GOT3 (cell line): ENCODE measurements around the gene ILK.
A peak's percentile ranks its signal among the peaks of the same experiment; 100 is the strongest.

Source experiments
- DNase-seq: peaks from one replicate; lab custom pipeline; 2025; ENCODE audit warnings: mixed read lengths; lab: John Stamatoyannopoulos, UW

Gene ILK

DNA sequence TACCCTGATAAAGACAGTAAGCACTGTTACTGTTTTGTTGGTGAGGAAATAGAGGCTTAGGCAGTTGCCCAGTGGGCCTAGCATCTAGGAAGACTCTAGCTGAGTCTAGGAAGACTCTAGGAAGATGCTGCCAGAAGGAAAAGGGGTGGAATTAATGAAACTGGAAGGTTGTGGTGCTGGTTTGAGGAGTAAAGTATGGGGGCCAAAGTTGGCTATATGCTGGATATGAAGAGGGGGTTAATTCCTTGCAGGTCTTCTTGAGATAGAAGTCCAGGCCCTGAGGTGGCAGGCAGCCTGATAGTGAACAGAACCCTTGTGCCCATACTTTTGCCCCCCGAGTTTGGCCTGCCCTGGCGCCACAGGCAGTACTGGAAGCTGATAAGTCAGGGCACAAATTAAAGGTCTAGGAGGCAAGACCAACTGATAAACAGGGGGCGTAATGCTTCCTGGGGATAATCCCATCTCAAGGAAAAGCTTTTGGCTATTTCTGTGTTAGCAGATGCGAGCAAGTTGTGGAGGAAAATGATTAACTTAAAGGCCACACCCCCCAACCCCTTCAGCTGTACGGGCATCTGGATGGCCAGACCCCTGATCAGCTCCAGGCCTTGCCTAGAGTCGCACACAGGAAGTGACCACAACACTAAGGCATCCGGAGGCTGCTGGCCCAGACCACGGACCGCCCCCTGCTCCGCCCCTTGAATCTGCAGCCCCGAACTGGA lies 3.1 kb downstream of the ILK start:
- DNase-seq, result no peak

DNA sequence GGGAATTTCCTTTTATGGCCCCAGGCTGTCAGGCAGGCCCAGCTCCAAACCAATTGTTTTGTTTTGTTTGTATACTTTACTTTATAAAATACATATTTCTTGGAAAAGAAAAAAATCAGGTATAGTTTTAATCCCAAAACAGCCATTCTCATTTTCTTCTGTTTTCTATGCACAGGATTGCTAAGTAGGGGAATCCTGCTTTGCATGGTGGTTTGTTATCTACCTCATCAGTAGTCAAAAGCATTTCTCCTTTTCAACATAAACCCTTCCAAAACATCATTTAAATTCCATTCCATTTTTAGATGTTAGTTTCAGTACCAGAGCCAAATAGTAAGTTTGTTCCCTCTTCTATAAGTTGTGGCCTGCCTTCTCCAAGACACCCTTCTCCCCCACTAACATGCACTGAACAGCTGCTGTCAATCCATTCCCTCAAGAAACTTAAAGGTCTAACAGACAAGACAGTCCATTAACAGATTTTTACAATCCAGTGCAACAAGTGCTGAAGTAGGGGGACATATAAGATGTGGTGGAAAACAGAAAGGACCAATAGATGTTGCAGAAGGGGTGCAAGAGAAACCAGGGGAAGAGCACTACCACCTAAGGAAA lies 3.7 kb downstream of the ILK start:
- no peak for DNase-seq

DNA sequence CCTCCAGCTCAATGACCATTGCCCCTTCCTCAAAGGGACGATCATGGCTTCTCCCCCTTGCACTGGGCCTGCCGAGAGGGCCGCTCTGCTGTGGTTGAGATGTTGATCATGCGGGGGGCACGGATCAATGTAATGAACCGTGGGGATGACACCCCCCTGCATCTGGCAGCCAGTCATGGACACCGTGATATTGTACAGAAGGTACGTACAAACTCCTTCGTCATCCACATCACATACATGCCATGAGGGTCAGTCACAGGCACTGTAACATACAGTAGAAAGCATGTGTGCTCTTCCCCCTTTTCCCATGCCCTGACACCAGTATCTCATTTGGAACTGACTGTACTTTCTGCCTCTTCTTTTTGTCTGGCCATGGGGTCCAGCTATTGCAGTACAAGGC lies 4.4 kb downstream of the ILK start:
- DNase-seq, result no peak

DNA sequence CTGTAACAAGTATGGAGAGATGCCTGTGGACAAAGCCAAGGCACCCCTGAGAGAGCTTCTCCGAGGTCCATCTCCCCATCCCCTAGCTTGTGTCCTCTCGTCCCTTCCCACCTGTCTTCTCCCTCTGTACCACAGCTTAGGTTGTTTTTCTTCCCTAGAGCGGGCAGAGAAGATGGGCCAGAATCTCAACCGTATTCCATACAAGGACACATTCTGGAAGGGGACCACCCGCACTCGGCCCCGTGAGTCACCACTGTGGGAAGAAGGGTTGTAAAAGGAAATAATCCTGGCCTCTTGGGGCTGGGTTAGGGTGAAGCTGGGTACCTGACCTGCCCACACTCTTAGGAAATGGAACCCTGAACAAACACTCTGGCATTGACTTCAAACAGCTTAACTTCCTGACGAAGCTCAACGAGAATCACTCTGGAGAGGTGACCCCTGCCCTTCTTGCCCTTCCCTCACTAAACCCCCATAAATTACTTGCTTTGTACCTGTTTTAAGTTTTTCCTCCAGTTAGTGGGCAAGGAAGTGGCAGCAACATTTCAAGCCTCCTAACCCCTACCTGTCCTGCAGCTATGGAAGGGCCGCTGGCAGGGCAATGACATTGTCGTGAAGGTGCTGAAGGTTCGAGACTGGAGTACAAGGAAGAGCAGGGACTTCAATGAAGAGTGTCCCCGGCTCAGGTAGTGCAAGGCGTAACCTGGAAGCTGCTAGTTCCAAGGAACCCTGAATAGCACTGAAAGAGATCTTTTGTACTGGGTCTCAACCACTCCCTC lies 5.3 kb downstream of the ILK start:
- no peak for DNase-seq

DNA sequence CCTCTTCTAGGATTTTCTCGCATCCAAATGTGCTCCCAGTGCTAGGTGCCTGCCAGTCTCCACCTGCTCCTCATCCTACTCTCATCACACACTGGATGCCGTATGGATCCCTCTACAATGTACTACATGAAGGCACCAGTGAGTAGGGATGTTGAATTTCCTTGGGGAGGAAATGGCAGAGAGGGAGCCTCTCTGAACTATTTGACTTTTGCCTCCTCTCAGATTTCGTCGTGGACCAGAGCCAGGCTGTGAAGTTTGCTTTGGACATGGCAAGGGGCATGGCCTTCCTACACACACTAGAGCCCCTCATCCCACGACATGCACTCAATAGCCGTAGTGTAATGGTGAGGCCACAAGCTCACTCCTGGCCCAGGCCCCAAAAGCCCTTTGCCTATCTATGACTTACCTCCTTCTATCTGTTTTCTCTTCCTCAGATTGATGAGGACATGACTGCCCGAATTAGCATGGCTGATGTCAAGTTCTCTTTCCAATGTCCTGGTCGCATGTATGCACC lies 6.0 kb downstream of the ILK start:
- no peak for DNase-seq

DNA sequence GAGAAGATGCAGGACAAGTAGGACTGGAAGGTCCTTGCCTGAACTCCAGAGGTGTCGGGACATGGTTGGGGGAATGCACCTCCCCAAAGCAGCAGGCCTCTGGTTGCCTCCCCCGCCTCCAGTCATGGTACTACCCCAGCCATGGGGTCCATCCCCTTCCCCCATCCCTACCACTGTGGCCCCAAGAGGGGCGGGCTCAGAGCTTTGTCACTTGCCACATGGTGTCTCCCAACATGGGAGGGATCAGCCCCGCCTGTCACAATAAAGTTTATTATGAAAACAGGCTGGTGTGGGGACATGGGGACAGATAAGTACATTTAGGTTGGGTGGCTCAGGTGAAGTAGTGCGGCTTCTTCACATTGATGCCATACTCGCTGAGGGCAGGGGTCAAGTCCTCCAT lies 7.0 kb downstream of the ILK start:
- no peak for DNase-seq

DNA sequence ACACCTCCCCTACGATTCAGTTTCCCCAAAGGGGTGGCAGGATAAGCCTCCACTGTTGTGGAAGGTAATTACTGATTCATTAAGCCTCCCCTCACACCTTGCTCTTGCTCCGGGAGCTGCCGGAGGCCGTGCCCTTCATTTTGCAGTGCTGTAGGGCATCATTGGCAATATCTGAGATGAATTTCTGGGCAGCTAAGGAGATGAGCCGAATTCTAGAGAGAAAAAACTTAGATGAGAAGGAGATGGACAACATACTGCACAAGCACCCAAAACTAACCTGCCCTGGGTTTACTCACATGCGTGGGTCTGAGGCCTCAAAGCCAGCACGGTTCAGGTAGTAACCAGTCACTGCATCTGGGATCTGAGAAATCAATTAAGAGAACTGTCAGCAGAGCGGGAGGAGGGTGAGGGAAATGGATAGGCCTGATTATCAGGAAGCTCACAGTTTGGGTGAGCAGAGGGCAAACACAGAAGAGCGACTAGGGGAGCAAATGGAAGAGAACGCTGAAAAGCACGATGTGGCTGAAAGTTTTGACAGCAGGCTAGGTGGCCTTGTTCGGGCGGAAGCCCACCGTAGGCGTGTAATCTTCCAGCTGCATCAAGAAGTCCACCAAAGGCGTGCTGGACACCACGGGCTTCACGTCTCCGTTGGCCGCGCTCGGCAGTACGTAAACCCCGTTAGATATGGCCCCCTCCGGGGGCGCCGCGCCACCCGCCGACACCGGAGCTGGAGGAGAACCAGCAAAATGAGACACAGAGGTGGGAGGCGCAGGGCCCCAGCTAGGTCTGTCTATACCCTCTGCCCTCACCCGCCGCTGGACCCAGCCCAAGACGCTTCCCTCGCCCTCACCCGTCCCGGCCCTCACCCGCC lies 7.8 kb downstream of the ILK start:
- DNase-seq, result no peak

DNA sequence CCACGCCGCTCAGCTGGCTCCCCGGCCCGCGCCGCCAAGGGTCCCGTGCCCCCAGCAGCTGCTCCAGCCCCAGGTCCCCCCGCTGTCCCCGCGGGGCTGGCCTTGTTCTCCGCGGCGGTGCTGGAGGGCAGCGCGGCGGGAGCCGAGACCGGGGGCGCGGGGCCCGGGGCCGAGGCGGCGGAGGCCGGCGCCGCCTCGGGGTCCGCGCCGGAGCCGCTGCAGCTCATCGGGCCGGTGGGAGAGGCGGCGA lies 8.3 kb downstream of the ILK start:
- DNase-seq, result no peak

DNA sequence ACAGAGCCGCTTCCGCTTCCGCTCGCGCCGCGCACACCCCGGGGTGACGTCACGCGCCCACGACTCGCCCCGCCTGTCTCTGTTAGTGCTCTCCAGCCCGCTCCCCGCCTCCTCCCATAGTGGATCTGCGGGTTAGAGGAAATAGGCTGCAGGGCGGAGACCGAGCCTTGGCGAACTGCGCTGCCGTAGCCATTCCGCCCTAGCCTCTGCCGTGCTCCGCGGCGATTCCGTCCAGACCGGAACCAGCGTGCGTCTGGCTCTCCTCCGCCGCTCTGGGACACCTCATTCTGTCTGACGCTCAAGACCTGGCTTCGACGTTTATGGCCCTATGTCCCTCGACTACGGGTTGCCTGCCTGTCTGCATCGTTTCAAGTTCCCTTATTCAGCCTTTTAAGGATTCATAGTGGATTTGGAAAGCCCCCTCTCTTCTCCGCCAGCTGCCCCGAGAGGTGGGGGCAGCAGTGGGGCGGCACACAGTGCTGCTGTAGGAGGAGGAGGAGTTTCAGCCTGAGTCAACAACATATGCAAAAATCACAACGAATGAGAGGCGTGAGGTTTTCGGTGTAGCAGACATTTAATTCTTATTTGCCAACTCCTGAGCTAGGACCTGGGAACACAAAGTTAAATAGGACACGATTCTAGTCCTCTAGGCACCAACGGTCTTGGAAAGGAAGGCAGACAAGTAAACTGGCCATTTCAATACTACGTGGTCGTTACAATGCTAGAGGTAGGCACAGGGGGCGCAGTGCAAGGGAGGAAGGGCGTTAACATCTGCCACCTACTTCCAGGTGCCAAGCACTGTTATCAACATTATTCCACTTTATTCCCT lies 8.9 kb downstream of the ILK start, which contains the start of gene TAF10:
TAF10 (minus strand) TSS at position 4 of the 829 bp plus-strand sequence. CDS start 27 bp downstream, outside the sequence.
- peak; percentile 40 for DNase-seq

DNA sequence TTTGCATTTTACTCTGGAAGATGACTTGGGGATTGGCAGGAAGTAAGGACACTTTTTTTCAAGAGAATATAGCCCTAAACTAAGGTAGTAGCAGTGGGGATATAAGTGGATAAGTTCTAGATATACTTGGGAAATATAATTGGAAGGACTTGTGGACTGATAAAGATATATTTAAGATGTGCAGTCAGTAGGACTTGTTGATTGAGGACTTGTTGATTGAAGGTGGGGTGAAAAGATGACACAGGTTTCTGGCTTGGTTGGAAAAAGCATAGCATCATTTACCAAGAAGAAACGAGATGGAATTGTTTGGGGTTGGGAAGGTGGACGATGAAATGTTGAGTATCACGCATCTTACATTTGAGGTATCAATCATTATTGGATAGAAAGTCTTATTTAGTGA lies 9.9 kb downstream of the ILK start:
- no peak for DNase-seq

DNA sequence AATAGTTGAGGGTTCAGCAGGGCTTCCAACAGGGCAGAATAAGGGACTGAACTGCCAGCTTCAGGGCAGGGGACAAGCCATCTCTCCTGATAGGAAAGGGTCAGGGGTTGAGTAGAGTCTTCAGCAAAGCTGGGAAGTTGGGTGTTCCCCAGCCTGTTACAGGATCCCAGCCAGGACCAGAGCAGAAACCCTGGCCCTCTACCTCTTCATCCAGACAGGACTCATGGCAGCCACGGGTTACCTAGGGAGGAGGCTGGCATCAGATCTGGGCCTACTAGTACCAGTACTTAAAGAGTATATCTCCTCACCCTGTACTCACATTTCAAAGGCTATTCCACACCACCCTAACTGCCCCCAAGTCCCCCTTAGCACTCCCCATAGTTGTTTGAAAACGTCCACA lies 10.9 kb downstream of the ILK start:
- no peak for DNase-seq

DNA sequence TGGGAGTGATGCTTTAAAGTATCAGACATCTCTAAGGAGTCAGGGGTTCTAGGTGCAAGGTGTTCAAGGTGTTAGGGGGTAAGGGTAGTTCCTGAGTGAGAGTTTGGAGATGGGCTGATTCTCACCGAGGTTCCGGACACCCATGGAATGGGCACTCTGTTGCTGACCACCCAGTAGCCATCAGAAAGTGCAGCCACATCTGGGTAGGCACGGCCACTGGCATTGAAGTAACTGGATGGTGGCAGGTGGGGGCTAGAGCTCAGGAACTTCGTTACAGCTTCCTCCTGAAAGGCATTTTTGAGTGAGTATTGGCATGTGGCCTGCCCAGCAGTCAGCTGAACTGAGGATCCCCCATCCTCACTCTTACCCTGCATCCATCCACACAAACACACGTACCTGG lies 11.5 kb downstream of the ILK start:
- DNase-seq, result no peak

DNA sequence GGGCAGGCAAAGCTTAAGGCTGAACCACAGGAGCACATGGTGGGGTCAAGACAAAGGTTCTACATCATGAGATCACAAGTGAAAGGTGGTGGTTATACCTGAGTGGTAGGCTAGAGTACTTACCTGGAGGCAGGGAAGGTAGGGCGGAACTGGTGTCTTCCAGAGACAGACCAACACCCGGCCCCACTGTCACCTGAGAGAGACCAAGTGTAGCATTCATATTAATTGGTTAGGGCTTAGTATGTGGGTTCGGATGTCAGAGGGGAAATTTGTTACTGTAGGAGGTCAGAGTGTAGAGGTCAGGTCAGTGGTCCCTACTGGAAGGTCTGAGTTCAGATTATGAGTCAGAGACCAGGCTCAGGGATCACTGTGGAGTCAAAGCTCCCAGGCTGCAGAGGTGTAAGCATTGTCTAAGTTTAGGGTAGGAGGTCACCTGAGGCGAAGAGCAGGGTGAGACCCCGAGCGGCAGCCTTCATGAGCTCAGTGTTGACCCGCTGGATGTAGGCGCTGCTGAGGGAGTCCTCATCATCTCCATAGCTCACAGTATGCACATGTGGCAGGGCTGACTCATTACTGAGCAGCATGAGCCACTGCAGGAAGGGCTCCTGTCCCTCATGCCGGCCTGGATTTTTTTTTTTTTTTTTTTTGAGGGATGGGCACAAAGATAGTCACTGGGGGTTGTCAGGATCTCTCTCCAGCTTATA lies 12.5 kb downstream of the ILK start:
- no peak for DNase-seq

DNA sequence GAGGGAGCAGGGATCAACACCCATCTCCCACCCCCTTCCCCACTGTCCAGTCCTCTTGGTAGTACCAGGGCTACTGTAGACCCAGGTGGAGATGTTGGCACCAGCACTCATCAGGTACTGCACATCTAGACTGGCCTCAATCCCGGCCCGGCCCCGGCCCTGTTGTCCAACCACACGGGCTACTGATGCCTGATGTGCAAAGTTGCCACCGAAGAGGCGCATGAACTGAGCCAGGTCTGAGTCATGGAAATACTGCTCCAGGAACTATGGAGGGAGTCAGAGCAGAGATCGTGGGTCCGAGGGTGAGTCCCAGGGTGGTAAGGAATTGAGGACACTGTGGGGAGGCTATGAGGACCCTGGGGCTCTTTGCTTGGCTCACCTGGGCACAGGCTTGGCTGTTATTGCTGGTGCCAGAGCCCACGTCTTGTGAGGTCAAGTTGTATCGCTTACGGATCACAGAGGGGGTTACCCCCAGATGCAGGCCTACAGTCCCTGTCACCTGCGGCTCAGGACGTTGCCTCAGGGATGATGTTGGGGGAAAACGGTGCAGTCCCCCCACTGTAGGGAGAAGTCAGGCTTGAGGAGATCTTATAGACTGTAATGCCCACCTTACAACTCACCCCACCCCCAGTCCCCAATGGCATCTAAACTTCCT lies 13.1 kb downstream of the ILK start:
- no peak for DNase-seq

DNA sequence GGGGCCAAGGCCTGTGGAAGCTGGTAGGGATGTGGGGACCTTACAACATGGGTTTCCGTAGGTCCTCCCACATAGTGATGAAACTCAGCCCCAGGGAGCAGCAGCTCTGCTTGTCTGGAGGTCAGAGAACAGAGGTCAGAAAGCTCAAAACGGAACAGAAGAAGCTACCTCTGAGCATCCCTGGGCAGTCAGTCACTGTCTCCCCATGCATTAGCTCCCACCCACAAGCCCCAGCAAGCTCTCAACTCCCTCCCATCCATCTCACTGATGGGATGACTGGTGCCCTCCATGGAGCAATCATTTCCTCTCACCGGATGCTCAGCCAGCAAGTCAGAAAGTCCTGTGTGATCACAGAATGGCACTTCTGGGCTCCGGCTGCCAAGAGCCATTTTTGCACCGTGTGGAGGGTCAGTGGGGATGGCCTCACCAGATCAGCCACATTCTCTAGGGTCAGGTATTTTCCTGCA lies 13.8 kb downstream of the ILK start:
- DNase-seq, result no peak

DNA sequence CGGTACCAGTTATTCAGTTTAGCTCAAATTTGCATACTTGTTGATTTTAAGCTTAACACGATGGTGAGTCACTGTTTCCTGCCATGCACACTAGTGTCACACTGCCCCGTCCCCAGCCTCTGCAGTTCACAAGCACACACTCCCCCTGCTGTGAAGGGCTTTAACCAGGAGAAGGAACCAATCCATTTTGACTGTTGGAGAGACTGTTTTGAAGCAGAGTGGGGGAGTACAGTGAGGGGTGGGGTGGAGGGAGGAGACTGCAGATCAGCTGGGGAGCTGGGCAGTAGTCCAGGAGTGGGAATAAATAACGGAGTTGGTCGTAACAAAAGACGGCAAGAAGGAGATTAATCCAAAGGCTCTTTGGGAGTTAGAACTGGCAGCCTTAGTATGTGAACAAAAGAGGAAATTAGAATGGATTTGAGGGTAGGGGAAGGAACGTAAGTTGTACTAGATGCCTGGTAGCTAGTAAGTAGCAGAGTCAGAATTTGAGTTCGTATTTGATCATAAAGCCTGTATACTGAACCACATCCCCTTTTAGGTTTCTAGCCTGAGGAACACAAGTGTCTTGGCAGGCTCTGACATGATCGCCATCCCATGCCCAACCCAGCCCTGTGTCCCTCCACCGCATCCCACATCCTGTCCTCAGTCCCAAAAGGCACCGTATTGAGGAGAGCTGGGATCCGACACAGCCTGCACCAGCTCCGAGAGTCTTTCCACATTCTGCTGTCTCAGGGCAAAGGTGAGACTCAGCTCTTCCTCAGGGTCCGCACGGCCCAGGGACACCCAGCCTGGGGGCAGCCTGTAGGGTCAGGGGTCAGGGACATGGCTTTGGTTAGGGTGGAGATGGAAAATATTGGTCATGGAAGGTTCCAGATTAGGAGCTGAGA lies 14.8 kb downstream of the ILK start:
- no peak for DNase-seq

DNA sequence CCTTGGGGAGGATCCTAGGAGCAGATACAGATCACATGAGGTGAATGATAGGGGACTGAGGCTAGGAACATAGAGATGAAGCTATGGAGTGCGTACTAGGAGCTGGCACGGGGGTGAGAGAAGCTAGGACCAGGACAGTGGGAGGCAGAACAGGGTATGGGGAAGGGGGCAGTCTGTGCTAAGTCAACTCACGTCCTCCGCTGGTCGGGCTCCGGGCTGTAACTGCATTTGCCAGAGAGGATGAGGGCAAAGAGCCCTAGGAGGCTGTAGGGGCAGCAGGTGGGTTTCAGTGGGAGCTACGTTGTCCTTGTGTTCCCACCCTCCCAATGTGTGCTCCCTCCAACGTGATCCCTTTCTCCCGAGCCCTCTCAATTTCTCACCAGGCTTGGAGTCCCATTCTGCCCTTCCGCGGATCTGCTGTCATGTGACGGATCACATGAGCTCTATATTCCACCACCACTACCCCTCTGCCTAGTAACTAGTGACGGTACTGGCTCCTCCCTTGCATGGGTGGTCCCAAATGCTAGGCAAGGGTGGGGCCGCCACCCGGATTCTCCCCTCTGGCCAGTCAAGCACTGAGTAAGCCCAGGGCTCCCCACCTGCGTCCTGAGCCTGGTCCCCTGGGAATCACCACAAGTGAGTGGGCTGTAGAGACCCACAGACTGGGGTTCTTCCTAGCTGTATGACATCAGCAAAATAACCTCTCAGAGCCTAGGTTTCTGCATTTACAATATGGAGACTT lies 15.6 kb downstream of the ILK start, which contains the start of gene TPP1:
TPP1 (minus strand) TSS at position 419 of the 742 bp plus-strand sequence; CDS start at position 397, 22 bp downstream.
- DNase-seq, result peak; percentile 18

DNA sequence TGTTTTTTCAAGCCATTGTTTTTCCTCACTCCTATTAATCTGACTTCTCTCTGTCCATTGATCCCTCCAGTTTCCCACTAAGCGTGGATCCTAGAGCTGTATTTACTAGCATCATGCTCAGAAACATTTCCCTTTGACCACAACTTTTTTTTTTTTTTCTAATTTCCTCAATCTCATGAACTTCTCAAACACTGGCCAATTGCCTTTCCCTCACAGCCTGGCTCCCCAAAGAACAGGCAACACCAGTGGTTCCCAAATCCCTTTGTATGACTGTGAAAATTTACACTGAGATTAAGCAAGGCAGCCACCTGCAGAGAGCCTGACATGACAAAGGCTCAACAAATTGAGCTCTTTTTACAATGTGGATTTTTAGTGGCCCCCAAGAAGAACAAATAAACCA lies 17.1 kb downstream of the ILK start:
- DNase-seq, result no peak
